ENCODE data around the gene PIR. TPM values are rescaled to one million over a fixed set of nuclear protein-coding genes. Genes with fewer than 3 reads are reported as not detected.

PIR gene
- total RNA-seq, 2 experiments from 2014 or later, result 6.2 to 9.2 TPM

- intact Hi-C loops (cut with micrococcal nuclease), result no loop called here
- Mint-ChIP-seq H3K27me3 (ENCODE audit: low read depth) (peaks cover 3% of the 10 kb centered on the region), H3K4me1 (ENCODE audit: low read depth) (no peaks in the 10 kb centered on the region), H3K9me3 (no peaks in the 10 kb centered on the region), H3K4me3 (no peak overlapping the region), H3K27ac (no peak overlapping the region), H3K36me3 (ENCODE audit: low read depth) (no peaks in the 10 kb centered on the region)
- DNase-seq, result no peak
- CTCF ChIA-PET, result no interaction called here
These were observed 82.7 kb downstream of the PIR start for GRCh38 chrX:15410430-15410829.

GRCh38 chrX:15405846-15406245, 87.3 kb downstream of the PIR start:
- Mint-ChIP-seq H3K9me3 (no peaks in the 10 kb centered on the region), H3K4me3 (no peak overlapping the region), H3K36me3 (ENCODE audit: low read depth) (no peaks in the 10 kb centered on the region), H3K4me1 (ENCODE audit: low read depth) (peaks cover 2% of the 10 kb centered on the region), H3K27me3 (ENCODE audit: low read depth) (no peaks in the 10 kb centered on the region), H3K27ac (no peak overlapping the region)
- intact Hi-C loops (cut with micrococcal nuclease), result no loop called here
- CTCF ChIA-PET, result no interaction called here
- no peak for DNase-seq

GRCh38 chrX:15404401-15405096, 88.6 kb downstream of the PIR start:
- Mint-ChIP-seq H3K9me3 (no peaks in the 10 kb centered on the region), H3K27me3 (ENCODE audit: low read depth) (no peaks in the 10 kb centered on the region), H3K4me3 (no peak overlapping the region), H3K4me1 (ENCODE audit: low read depth) (peaks cover 2% of the 10 kb centered on the region), H3K27ac (no peak overlapping the region), H3K36me3 (ENCODE audit: low read depth) (no peaks in the 10 kb centered on the region)
- CTCF ChIA-PET, result no interaction called here
- intact Hi-C loops (cut with micrococcal nuclease), result no loop called here
- no peak for DNase-seq

- Mint-ChIP-seq H3K4me3 (no peak overlapping the region), H3K4me1 (ENCODE audit: low read depth) (peaks cover 2% of the 10 kb centered on the region), H3K27ac (no peak overlapping the region), H3K27me3 (ENCODE audit: low read depth) (no peaks in the 10 kb centered on the region), H3K36me3 (ENCODE audit: low read depth) (no peaks in the 10 kb centered on the region), H3K9me3 (no peaks in the 10 kb centered on the region)
- DNase-seq, result no peak
- intact Hi-C loops (cut with micrococcal nuclease), result no loop called here
- CTCF ChIA-PET, result no interaction called here
These were observed 91.8 kb downstream of the PIR start for GRCh38 chrX:15401378-15401777.

GRCh38 chrX:15399962-15400391, 93.2 kb downstream of the PIR start:
- no peaks in the 10 kb centered on the region for H3K27me3 Mint-ChIP-seq (ENCODE audit: low read depth)
- H3K9me3 Mint-ChIP-seq, result no peaks in the 10 kb centered on the region
- no peaks in the 10 kb centered on the region for H3K36me3 Mint-ChIP-seq (ENCODE audit: low read depth)
- peaks cover 2% of the 10 kb centered on the region for H3K4me1 Mint-ChIP-seq (ENCODE audit: low read depth)
- H3K4me3 Mint-ChIP-seq, result no peak overlapping the region
- no peak for DNase-seq
- intact Hi-C loops (cut with micrococcal nuclease), result no loop called here
- CTCF ChIA-PET, result no interaction called here
- no peak overlapping the region for H3K27ac Mint-ChIP-seq

- DNase-seq, result no peak
- Mint-ChIP-seq H3K9me3 (no peaks in the 10 kb centered on the region), H3K27ac (no peak overlapping the region), H3K4me3 (no peak overlapping the region), H3K4me1 (ENCODE audit: low read depth) (no peaks in the 10 kb centered on the region), H3K27me3 (ENCODE audit: low read depth) (no peaks in the 10 kb centered on the region), H3K36me3 (ENCODE audit: low read depth) (no peaks in the 10 kb centered on the region)
- intact Hi-C loops (cut with micrococcal nuclease), result no loop called here
- CTCF ChIA-PET, result no interaction called here
These were observed 94.3 kb downstream of the PIR start for GRCh38 chrX:15398874-15399273.

GRCh38 chrX:15395789-15396188, 97.3 kb downstream of the PIR start:
- Mint-ChIP-seq H3K27ac (no peak overlapping the region), H3K36me3 (ENCODE audit: low read depth) (no peaks in the 10 kb centered on the region), H3K27me3 (ENCODE audit: low read depth) (peaks cover 4% of the 10 kb centered on the region), H3K4me3 (no peak overlapping the region), H3K9me3 (no peaks in the 10 kb centered on the region), H3K4me1 (ENCODE audit: low read depth) (no peaks in the 10 kb centered on the region)
- intact Hi-C loops (cut with micrococcal nuclease), result no loop called here
- no peak for DNase-seq
- CTCF ChIA-PET, result no interaction called here

GRCh38 chrX:15391850-15392249, 101.3 kb downstream of the PIR start:
- Mint-ChIP-seq H3K4me1 (ENCODE audit: low read depth) (no peaks in the 10 kb centered on the region), H3K27me3 (ENCODE audit: low read depth) (peaks cover 4% of the 10 kb centered on the region), H3K9me3 (no peaks in the 10 kb centered on the region), H3K27ac (no peak overlapping the region), H3K4me3 (no peak overlapping the region), H3K36me3 (ENCODE audit: low read depth) (no peaks in the 10 kb centered on the region)
- CTCF ChIA-PET, result no interaction called here
- intact Hi-C loops (cut with micrococcal nuclease), result no loop called here
- DNase-seq, result no peak

GRCh38 chrX:15384304-15384703, 108.8 kb downstream of the PIR start, which contains the start of gene VEGFD:
TSS of gene VEGFD (minus strand) at chrX:15384413. CDS start at chrX:15383946, 467 bp downstream.
- Mint-ChIP-seq H3K27me3 (ENCODE audit: low read depth) (peaks cover 5% of the 10 kb centered on the region), H3K4me3 (no peak within 1 kb of the TSS), H3K36me3 (ENCODE audit: low read depth) (no peaks in the 10 kb centered on the region), H3K27ac (no peak within 1 kb of the TSS), H3K9me3 (no peaks in the 10 kb centered on the region), H3K4me1 (ENCODE audit: low read depth) (no peaks in the 10 kb centered on the region)
- intact Hi-C loops (cut with micrococcal nuclease), result no loop called here
- CTCF ChIA-PET, result no interaction called here
- DNase-seq, result no peak

- no peak for DNase-seq
- H3K4me3 Mint-ChIP-seq, result no peak overlapping the region
- CTCF ChIA-PET, result no interaction called here
- no peaks in the 10 kb centered on the region for H3K36me3 Mint-ChIP-seq (ENCODE audit: low read depth)
- no peak overlapping the region for H3K27ac Mint-ChIP-seq
- H3K27me3 Mint-ChIP-seq (ENCODE audit: low read depth), result peaks cover 5% of the 10 kb centered on the region
- H3K9me3 Mint-ChIP-seq, result no peaks in the 10 kb centered on the region
- H3K4me1 Mint-ChIP-seq (ENCODE audit: low read depth), result no peaks in the 10 kb centered on the region
- intact Hi-C loops (cut with micrococcal nuclease), result no loop called here
These were observed 110.3 kb downstream of the PIR start for GRCh38 chrX:15382813-15383212.

- Mint-ChIP-seq H3K27me3 (ENCODE audit: low read depth) (no peaks in the 10 kb centered on the region), H3K4me3 (no peak overlapping the region), H3K27ac (no peak overlapping the region), H3K9me3 (no peaks in the 10 kb centered on the region), H3K36me3 (ENCODE audit: low read depth) (no peaks in the 10 kb centered on the region), H3K4me1 (ENCODE audit: low read depth) (no peaks in the 10 kb centered on the region)
- no peak for DNase-seq
- intact Hi-C loops (cut with micrococcal nuclease), result no loop called here
- CTCF ChIA-PET, result no interaction called here
These were observed 116.2 kb downstream of the PIR start for GRCh38 chrX:15376956-15377355.

- CTCF ChIA-PET, result interaction anchor here (1.3 kb wide), 1 partner anchor 94 kb away, joined by 4 read pairs; no protein-coding TSS in a partner anchor
- H3K4me3 Mint-ChIP-seq, result no peak overlapping the region
- no peaks in the 10 kb centered on the region for H3K27me3 Mint-ChIP-seq (ENCODE audit: low read depth)
- intact Hi-C loops (cut with micrococcal nuclease), result no loop called here
- no peaks in the 10 kb centered on the region for H3K4me1 Mint-ChIP-seq (ENCODE audit: low read depth)
- H3K27ac Mint-ChIP-seq, result no peak overlapping the region
- DNase-seq, result no peak
- H3K9me3 Mint-ChIP-seq, result no peaks in the 10 kb centered on the region
- no peaks in the 10 kb centered on the region for H3K36me3 Mint-ChIP-seq (ENCODE audit: low read depth)
These were observed 119.2 kb downstream of the PIR start for GRCh38 chrX:15373976-15374375.

- H3K36me3 Mint-ChIP-seq (ENCODE audit: low read depth), result no peaks in the 10 kb centered on the region
- H3K4me3 Mint-ChIP-seq, result no peak overlapping the region
- no peaks in the 10 kb centered on the region for H3K9me3 Mint-ChIP-seq
- DNase-seq, result no peak
- no peak overlapping the region for H3K27ac Mint-ChIP-seq
- peaks cover 9% of the 10 kb centered on the region for H3K27me3 Mint-ChIP-seq (ENCODE audit: low read depth)
- CTCF ChIA-PET, result interaction anchor here (0.9 kb wide), 1 partner anchor 18 kb away, joined by 3 read pairs; no protein-coding TSS in a partner anchor
- H3K4me1 Mint-ChIP-seq (ENCODE audit: low read depth), result no peaks in the 10 kb centered on the region
- intact Hi-C loops (cut with micrococcal nuclease), result no loop called here
These were observed 126.4 kb downstream of the PIR start for GRCh38 chrX:15366506-15367352.

All from activated naive CD4-positive, alpha-beta T cell treated with anti-CD3 and anti-CD28 coated beads for 36 hours (primary cell).